GM23248 (cell line): ENCODE results near the gene MPPE1. TPM values are rescaled to one million over a fixed set of nuclear protein-coding genes. Genes with fewer than 3 reads are reported as not detected.

Experiments used
- DNase-seq: peaks from one replicate; pipeline ENCODE4 v3.0.0-alpha.2; 2015
- H2AFZ ChIP-seq: fragments of 200-600 bp; sonication (generic); 2 replicates; pipeline ENCODE4 v1.6.1; 2016; ENCODE audit warnings: antibody characterized with exemption
- H3F3A ChIP-seq: fragments of 200-600 bp; sonication (generic); 2 replicates; pipeline ENCODE4 v1.6.1; 2016; ENCODE audit warnings: mild to moderate bottlenecking, antibody characterized with exemption, mixed run types; ENCODE audit not compliant: insufficient read depth
- H3K27ac ChIP-seq: fragments of 200-600 bp; sonication (generic); 2 replicates; pipeline ENCODE4 v1.5.1; 2016; ENCODE audit warnings: mild to moderate bottlenecking
- H3K27me3 ChIP-seq: fragments of 200-600 bp; sonication (generic); replicated peaks from 2 replicates; pipeline ENCODE4 v1.6.1; 2016; ENCODE audit warnings: mild to moderate bottlenecking; ENCODE audit not compliant: insufficient read depth
- H3K36me3 ChIP-seq: fragments of 200-600 bp; sonication (generic); 2 replicates; pipeline ENCODE4 v1.6.1; 2016; ENCODE audit warnings: low read depth, mild to moderate bottlenecking
- H3K4me1 ChIP-seq: fragments of 200-600 bp; sonication (generic); 2 replicates; pipeline ENCODE4 v1.6.1; 2016; ENCODE audit warnings: mild to moderate bottlenecking; ENCODE audit not compliant: insufficient read depth
- H3K4me2 ChIP-seq: fragments of 200-600 bp; sonication (generic); one replicate; pipeline ENCODE4 v1.6.1; 2016; ENCODE audit warnings: mild to moderate bottlenecking; ENCODE audit not compliant: unreplicated experiment
- H3K4me3 ChIP-seq: fragments of 200-600 bp; sonication (generic); 2 replicates; pipeline ENCODE4 v1.5.1; 2016; ENCODE audit warnings: mild to moderate bottlenecking
- H3K79me2 ChIP-seq: fragments of 200-600 bp; sonication (generic); 2 replicates; pipeline ENCODE4 v1.6.1; 2016; ENCODE audit warnings: mild to moderate bottlenecking; ENCODE audit not compliant: insufficient read depth
- H3K9ac ChIP-seq: fragments of 200-600 bp; sonication (generic); 2 replicates; pipeline ENCODE4 v1.6.1; 2016; ENCODE audit warnings: mild to moderate bottlenecking
- H3K9me2 ChIP-seq: fragments of 200-600 bp; sonication (generic); 2 replicates; pipeline ENCODE4 v1.6.1; 2016; ENCODE audit warnings: mixed run types, mild to moderate bottlenecking, moderate library complexity; ENCODE audit not compliant: insufficient read depth
- H3K9me3 ChIP-seq: fragments of 200-600 bp; sonication (generic); one replicate; pipeline ENCODE4 v1.6.1; 2017; ENCODE audit warnings: low read depth
- H4K20me1 ChIP-seq: fragments of 200-600 bp; sonication (generic); 2 replicates; pipeline ENCODE4 v1.6.0; 2016; ENCODE audit not compliant: insufficient read depth
- EZH2 ChIP-seq: fragments of 200-600 bp; sonication (generic); IDR thresholded peaks from 2 replicates; pipeline ENCODE4 v1.6.1; 2018; ENCODE audit warnings: antibody characterized with exemption, mild to moderate bottlenecking; ENCODE audit not compliant: insufficient read depth, poor library complexity, severe bottlenecking
- EZH2phosphoT487 ChIP-seq: fragments of 200-600 bp; sonication (generic); IDR thresholded peaks from 2 replicates; pipeline ENCODE4 v1.6.1; 2018; ENCODE audit warnings: antibody characterized with exemption, moderate library complexity, mild to moderate bottlenecking, low read depth; ENCODE audit not compliant: insufficient read depth
- WGBS, 2 experiments: methylation state at CpG; one replicate each; pipeline ENCODE4 v1.1.6; 2015 to 2017; ENCODE audit warnings: low lambda C conversion rate in 2 of 2, low coverage in 1 of 2; ENCODE audit errors: missing lambda C conversion rate in 2 of 2; 5-methylcytosine and 5-hydroxymethylcytosine counted together
- in situ Hi-C: fragments of 300-500 bp; cut with MboI; formaldehyde crosslinking; loops from 2 replicates; pipeline ENCODE4 v1.15.0; 2020
- polyA plus RNA-seq: library from polyadenylated mRNA; unstranded; fragments of >200 nt; fragmentation: Nextera tagmentation; extraction: Ambion mirVana; gene quantifications from 2 replicates; pipeline ENCODE4 v1.2.1, GENCODE V29; 2016
- total RNA-seq: library from RNA; depleted of rRNA; stranded (reverse); fragments of >200 nt; shearing (Covaris generic); gene quantifications from 2 replicates; pipeline ENCODE4 v1.2.3, GENCODE V29; 2014

MPPE1 gene
- total and polyA plus RNA-seq, 2 experiments from 2014 or later, result 25.6 to 39.7 TPM

DNA sequence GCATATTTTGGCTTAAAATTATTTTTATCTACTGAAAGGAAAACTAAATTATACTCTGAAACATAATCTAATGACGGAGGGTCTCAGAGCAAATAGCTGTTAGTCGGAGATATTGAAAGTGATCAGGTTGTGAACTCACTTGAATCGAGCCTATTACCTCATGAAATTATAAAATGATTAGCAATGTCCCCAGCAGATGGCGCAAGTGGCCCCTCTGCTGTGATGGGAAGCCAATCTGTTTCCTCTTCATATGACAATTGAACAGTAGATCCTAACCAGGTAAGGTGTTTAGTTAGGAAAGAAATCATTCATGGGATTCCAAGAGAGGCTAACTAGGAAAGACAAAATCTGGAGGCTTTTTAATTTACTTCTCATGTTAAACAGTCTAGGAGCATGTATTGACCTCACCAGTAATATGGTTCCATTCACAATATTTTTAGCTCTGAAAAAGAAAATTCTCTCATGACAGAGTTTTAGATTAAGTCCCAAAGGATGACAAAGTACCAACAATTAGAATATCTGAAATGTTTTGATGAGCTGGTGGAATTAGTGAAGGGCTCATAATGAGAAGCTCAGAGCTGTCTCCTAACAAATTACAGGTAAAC is 29.9 kb upstream of the MPPE1 start:
- Histone ChIP-seq H2AFZ (no peak overlapping the region), H3K27me3 (no peaks in the 10 kb centered on the region), H3K9me2 (no peaks in the 10 kb centered on the region), H4K20me1 (no peaks in the 10 kb centered on the region), H3K36me3 (no peaks in the 10 kb centered on the region), H3K4me1 (no peaks in the 10 kb centered on the region), H3K79me2 (no peaks in the 10 kb centered on the region), H3K4me2 (no peak overlapping the region), H3F3A (0 out of 2 replicates have a peak, but pooled peaks cover 5% of the 10 kb centered on the region), H3K4me3 (no peak overlapping the region), H3K9me3 (no peaks in the 10 kb centered on the region), H3K27ac (no peak overlapping the region), H3K9ac (no peak overlapping the region)
- TF ChIP-seq EZH2phosphoT487, result no peak
- no peak for TF ChIP-seq EZH2
- in situ Hi-C loops, result loop anchor here (10.0 kb wide), 1 partner anchor 57 kb away; no protein-coding TSS in a partner anchor
- DNase-seq, result peak; percentile 72
- 0 to 3% methylated on average over 4 of the region's 4 CpGs for WGBS, 2 experiments

GRCh38 chr18:11932393-11932792 is 24.3 kb upstream of the MPPE1 start:
- Histone ChIP-seq H3K27ac (no peak overlapping the region), H2AFZ (no peak overlapping the region), H3K9me2 (no peaks in the 10 kb centered on the region), H3K9me3 (no peaks in the 10 kb centered on the region), H3K4me3 (no peak overlapping the region), H3K4me1 (no peaks in the 10 kb centered on the region), H3K36me3 (no peaks in the 10 kb centered on the region), H3K27me3 (no peaks in the 10 kb centered on the region), H4K20me1 (no peaks in the 10 kb centered on the region), H3K9ac (no peak overlapping the region), H3K79me2 (no peaks in the 10 kb centered on the region), H3K4me2 (no peak overlapping the region), H3F3A (no peaks in the 10 kb centered on the region)
- 89 to 91% methylated on average over 14 of the region's 14 CpGs for WGBS, 2 experiments
- TF ChIP-seq EZH2, result no peak
- no peak for TF ChIP-seq EZH2phosphoT487
- in situ Hi-C loops, result loop anchor here (10.0 kb wide), 1 partner anchor 62 kb away; no protein-coding TSS in a partner anchor
- DNase-seq, result no peak

DNA sequence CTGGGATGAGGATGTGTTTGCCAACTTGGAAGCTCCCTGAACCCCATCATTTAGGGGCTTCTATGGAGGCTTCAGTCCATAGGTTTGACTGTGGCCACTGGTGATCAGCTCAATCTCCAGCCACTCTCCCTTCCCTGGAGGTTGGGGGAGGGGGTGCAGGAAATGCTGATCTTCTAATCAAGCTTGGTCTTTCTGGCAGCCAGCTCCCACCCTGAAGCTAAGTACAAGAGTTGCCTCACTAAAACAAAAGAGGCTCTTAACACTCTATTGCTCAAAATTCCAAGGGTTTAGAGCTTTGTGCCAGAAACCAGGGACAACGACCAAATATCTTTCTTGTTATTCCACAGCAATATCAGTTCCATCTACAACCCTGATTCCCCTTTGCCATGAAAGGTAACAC is 19.4 kb upstream of the MPPE1 start:
- in situ Hi-C loops, result no loop called here
- no peak overlapping the region for H3K4me2 ChIP-seq
- DNase-seq, result no peak
- no peaks in the 10 kb centered on the region for H3K9me3 ChIP-seq
- 73 to 77% methylated on average over 1 of the region's 1 CpG for WGBS, 2 experiments
- H3K27me3 ChIP-seq, result no peaks in the 10 kb centered on the region
- no peak overlapping the region for H3K4me3 ChIP-seq
- no peaks in the 10 kb centered on the region for H3K4me1 ChIP-seq
- H3K9ac ChIP-seq, result no peak overlapping the region
- no peaks in the 10 kb centered on the region for H4K20me1 ChIP-seq
- H2AFZ ChIP-seq, result no peak overlapping the region
- H3F3A ChIP-seq, result no peaks in the 10 kb centered on the region
- H3K27ac ChIP-seq, result no peak overlapping the region
- H3K36me3 ChIP-seq, result no peaks in the 10 kb centered on the region
- no peaks in the 10 kb centered on the region for H3K79me2 ChIP-seq
- no peaks in the 10 kb centered on the region for H3K9me2 ChIP-seq
- TF ChIP-seq EZH2phosphoT487, result no peak
- TF ChIP-seq EZH2, result no peak

- Histone ChIP-seq H3F3A (no peaks in the 10 kb centered on the region), H3K4me1 (no peaks in the 10 kb centered on the region), H3K9me3 (no peaks in the 10 kb centered on the region), H3K9me2 (no peaks in the 10 kb centered on the region), H3K36me3 (no peaks in the 10 kb centered on the region), H3K79me2 (no peaks in the 10 kb centered on the region), H3K27me3 (no peaks in the 10 kb centered on the region), H3K9ac (no peak overlapping the region), H3K4me3 (no peak overlapping the region), H3K4me2 (no peak overlapping the region), H2AFZ (no peak overlapping the region), H4K20me1 (no peaks in the 10 kb centered on the region), H3K27ac (no peak overlapping the region)
- TF ChIP-seq EZH2, result no peak
- TF ChIP-seq EZH2phosphoT487, result no peak
- WGBS, 2 experiments, result 49 to 55% methylated on average over 12 of the region's 12 CpGs
- in situ Hi-C loops, result no loop called here
- no peak for DNase-seq
These were observed 17.8 kb upstream of the MPPE1 start for GRCh38 chr18:11925800-11926481.
